ENCODE results near the gene RANBP1.

DNA sequence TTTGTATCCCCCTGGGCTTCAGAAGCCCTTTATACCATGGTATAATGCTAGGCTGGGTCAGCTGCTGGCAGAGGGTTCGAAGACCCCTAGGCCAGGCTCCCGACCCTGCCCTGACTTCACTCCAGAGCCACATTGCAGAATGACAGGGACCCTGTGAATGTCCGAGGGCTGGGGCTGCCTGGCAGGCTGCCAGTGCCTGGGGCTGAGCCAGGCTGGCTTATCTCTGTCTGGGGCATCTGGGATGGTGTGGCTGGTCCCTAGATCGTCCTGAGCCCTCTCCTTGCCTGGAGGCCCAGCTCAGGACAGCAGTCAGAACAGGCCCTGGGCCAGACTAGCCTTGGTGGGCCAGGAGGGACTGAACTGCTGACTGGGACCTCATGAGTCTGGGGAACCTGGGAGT, 19.4 kb downstream of the RANBP1 start:
- TF ChIP-seq POLR2AphosphoS5 (IDR thresholded peaks at IDR 0.05; ENCODE audit: borderline replicate concordance, low read depth, low read length) (no peak), EZH2 (IDR thresholded peaks at IDR 0.05) (no peak), FOXP2 (optimal IDR thresholded peaks at IDR 0.05; ENCODE audit: control extremely low read depth, extremely low read length, insufficient read depth) (no peak)

Measured in SK-N-MC (cell line).